Measurements from ENCODE around the gene PAPPA.

PAPPA gene

GRCh38 chr9:116447934-116448333 is 294.3 kb downstream of the PAPPA start:
- no peak for TF ChIP-seq CTCF (IDR thresholded peaks at IDR 0.05)
- no peak overlapping the region for H3K27ac ChIP-seq
- H3K4me1 ChIP-seq (ENCODE audit: control insufficient read depth in 1 of 2, insufficient read depth in 1 of 2, low read depth in 1 of 2, low read length in 1 of 2): no peaks in the 10 kb centered on the region
- H3K9me3 ChIP-seq: no peaks in the 10 kb centered on the region
- H3K36me3 ChIP-seq: no peaks in the 10 kb centered on the region
- no peaks in the 10 kb centered on the region for H3K27me3 ChIP-seq
- no peak overlapping the region for H3K4me3 ChIP-seq (ENCODE audit: low read depth in 1 of 2, low read length in 1 of 2)

DNA sequence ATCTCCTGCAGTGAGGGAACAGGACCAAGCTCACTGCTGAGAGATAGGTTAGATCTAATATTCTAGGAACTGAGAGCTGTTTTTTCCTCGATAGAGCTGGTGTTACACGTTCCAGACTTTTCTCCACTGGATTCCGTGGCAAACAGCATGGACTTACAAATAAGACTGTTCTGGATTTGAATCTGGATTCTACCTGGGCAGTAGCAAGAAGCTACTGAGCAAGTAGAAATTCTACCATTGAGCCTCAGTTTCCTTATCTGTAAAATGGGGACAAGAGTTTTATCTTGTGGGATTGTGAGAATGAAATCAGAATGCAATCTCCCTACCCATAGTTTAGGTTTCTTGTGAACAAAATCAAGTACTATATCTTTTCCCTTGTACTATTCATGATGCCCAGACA is 294.8 kb downstream of the PAPPA start:
- no peak for TF ChIP-seq CTCF (IDR thresholded peaks at IDR 0.05)

DNA sequence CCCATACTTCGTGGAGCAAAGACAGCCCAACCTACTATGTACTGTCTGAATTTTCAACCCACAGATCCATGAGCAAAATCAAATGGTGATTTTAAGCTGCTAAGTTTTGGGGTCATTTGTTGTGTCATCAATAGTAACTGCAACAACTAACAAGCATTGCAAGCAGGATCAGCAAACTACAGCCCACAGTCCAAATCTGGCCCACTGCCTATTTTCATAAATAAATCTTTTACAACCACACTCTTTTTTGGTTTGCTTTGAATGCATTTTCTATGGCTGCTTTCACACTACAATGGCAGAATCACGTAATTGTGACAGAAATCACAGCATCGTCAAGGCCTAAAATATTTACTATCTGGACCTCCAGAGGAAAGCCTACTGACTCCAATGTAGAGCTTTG is 296.4 kb downstream of the PAPPA start:
- H3K4me3 ChIP-seq (ENCODE audit: low read depth in 1 of 2, low read length in 1 of 2): no peak overlapping the region
- no peaks in the 10 kb centered on the region for H3K9me3 ChIP-seq
- no peaks in the 10 kb centered on the region for H3K27me3 ChIP-seq
- no peaks in the 10 kb centered on the region for H3K36me3 ChIP-seq
- no peak overlapping the region for H3K27ac ChIP-seq
- no peak for TF ChIP-seq CTCF (IDR thresholded peaks at IDR 0.05)
- no peaks in the 10 kb centered on the region for H3K4me1 ChIP-seq (ENCODE audit: control insufficient read depth in 1 of 2, insufficient read depth in 1 of 2, low read depth in 1 of 2, low read length in 1 of 2)

More for the DNA sequence above, 294.8 kb downstream of the PAPPA start:
- Histone ChIP-seq H3K4me3 (ENCODE audit: low read depth in 1 of 2, low read length in 1 of 2) (no peak overlapping the region), H3K27ac (no peak overlapping the region), H3K4me1 (ENCODE audit: control insufficient read depth in 1 of 2, insufficient read depth in 1 of 2, low read depth in 1 of 2, low read length in 1 of 2) (no peaks in the 10 kb centered on the region), H3K27me3 (no peaks in the 10 kb centered on the region), H3K9me3 (no peaks in the 10 kb centered on the region), H3K36me3 (no peaks in the 10 kb centered on the region)

DNA sequence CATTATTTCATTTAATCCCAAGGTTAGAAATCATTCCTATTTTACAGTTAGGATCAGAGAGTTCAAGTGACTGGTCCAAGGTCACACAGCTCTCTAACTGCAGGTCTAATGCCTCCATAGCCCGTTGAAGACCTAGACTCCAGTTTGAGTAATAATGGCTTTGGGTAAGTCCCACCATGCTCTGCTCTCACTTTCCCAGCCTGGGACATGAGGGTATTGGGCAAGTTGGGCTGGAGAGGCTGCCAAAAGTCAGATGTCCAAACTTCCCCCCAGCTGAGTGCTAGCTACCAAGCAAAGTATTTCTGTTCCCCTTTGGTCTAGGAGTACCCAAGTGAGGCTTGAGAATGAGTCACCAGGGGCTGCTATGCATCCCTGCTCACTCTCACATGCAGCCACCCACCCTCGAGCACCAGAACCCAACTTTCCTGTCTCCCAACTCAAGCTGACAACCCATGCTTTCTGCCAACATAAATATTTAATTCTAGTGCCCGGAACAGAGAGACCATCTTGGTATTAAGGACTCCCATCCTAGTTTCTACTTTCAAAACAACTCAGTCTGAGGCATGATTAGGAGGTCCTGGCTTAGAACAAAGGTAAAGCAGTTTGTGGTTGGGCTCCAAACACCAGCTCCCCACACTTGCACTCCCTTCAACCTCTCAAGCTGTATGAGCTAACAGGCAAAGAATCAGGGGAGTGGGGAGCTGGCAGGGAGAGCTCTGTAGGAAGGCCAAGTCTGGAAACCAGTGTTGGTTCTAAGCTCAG is 297.0 kb downstream of the PAPPA start:
- Histone ChIP-seq H3K9me3 (no peaks in the 10 kb centered on the region), H3K36me3 (no peaks in the 10 kb centered on the region), H3K27me3 (no peaks in the 10 kb centered on the region), H3K4me3 (ENCODE audit: low read depth in 1 of 2, low read length in 1 of 2) (no peak overlapping the region), H3K27ac (no peak overlapping the region), H3K4me1 (ENCODE audit: control insufficient read depth in 1 of 2, insufficient read depth in 1 of 2, low read depth in 1 of 2, low read length in 1 of 2) (no peaks in the 10 kb centered on the region)
- TF ChIP-seq CTCF (IDR thresholded peaks at IDR 0.05): no peak

DNA sequence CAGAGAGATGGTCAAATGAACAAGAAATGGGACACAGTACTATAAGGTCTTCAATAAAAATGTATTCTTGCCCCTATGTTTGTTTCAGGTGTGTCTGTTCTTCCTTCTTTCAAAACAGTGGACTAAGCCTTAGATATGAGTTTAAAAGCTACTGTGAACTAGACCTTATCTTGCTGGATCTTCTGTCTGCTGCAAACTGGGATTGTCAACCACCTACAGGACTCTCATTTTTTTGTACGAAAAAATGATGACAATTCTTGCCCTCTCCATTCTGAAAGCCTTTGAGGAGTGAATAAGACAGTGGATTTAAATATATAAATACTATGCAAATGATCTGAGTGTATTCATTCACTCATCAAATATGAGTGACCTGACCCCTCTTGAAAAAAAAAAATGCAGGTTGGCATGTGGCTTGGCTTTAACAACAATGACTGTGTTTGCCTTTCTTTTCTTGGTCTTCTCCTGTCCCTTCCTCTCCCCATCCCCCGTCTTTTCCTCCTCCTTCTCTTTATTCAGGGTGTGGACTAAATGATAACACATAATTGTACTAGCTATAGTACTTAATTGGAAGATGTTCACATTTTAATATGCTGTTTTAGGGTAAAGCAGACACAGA is 298.0 kb downstream of the PAPPA start:
- Histone ChIP-seq H3K9me3 (no peaks in the 10 kb centered on the region), H3K4me1 (ENCODE audit: control insufficient read depth in 1 of 2, insufficient read depth in 1 of 2, low read depth in 1 of 2, low read length in 1 of 2) (no peaks in the 10 kb centered on the region), H3K4me3 (ENCODE audit: low read depth in 1 of 2, low read length in 1 of 2) (no peak overlapping the region), H3K27me3 (no peaks in the 10 kb centered on the region), H3K27ac (no peak overlapping the region), H3K36me3 (no peaks in the 10 kb centered on the region)
- TF ChIP-seq CTCF (IDR thresholded peaks at IDR 0.05): no peak

All from neutrophil (primary cell).